VCaP (cell line): Measurements from ENCODE around the gene THUMPD2.

Source experiments
- H3K27ac ChIP-seq: fragments of 450-650 bp; 2 replicates; pipeline ENCODE4 v1.5.1; 2017
- CTCF ChIP-seq: fragments of 450-650 bp; conservative IDR thresholded peaks from 2 replicates; pipeline ENCODE4 v1.5.1; 2017; ENCODE audit warnings: mild to moderate bottlenecking, moderate library complexity

The THUMPD2 gene

GRCh38 chr2:39696101-39696553, 82.9 kb downstream of the THUMPD2 start:
- H3K27ac ChIP-seq = no peak overlapping the region
- no peak for TF ChIP-seq CTCF

GRCh38 chr2:39693245-39693644, 85.8 kb downstream of the THUMPD2 start:
- no peak for TF ChIP-seq CTCF
- no peak overlapping the region for H3K27ac ChIP-seq

GRCh38 chr2:39689876-39690275, 89.2 kb downstream of the THUMPD2 start:
- H3K27ac ChIP-seq = no peak overlapping the region
- no peak for TF ChIP-seq CTCF

GRCh38 chr2:39689272-39689841, 89.7 kb downstream of the THUMPD2 start:
- no peak overlapping the region for H3K27ac ChIP-seq
- no peak for TF ChIP-seq CTCF

GRCh38 chr2:39688181-39688580, 90.9 kb downstream of the THUMPD2 start:
- no peak for TF ChIP-seq CTCF
- no peak overlapping the region for H3K27ac ChIP-seq

- no peak for TF ChIP-seq CTCF
- no peak overlapping the region for H3K27ac ChIP-seq
These were observed 92.6 kb downstream of the THUMPD2 start for GRCh38 chr2:39686456-39686855.
